Panc1 (cell line): ENCODE results near the gene GLIS2. TPM values are rescaled to one million over a fixed set of nuclear protein-coding genes. Genes with fewer than 3 reads are reported as not detected.

ENCODE experiments used
- ATAC-seq: fragments of 200-7000 bp; cut with Tn5 transposase; 2 replicates; pipeline ENCODE4 v1.9.1; 2020; ENCODE audit warnings: mild to moderate bottlenecking, moderate library complexity
- BruUV-seq: library from RNA; stranded (reverse); fragments of 400-500 nt; replicated peaks from 2 replicates; lab custom pipeline; 2021; lab: Mats Ljungman, UMichigan
- CTCF ChIA-PET: fragments of 300-600 bp; sonication (Branson Sonifier 250); formaldehyde crosslinking; loops from one replicate; lab custom pipeline; 2022; ENCODE audit warnings: antibody characterized with exemption; lab: Charles Lee
- POLR2A ChIA-PET: fragments of 300-600 bp; sonication (Branson Sonifier 250); formaldehyde crosslinking; loops from one replicate; lab custom pipeline; 2022; ENCODE audit warnings: antibody characterized with exemption; lab: Charles Lee
- DNase-seq: peaks from one replicate; pipeline ENCODE4 v3.0.0-alpha.2; 2010; ENCODE audit warnings: low read depth, low spot score
- H3K27ac ChIP-seq: 2 replicates; pipeline ENCODE4 v1.5.1; 2011; ENCODE audit warnings: mild to moderate bottlenecking, low read length, inconsistent platforms
- H3K27me3 ChIP-seq: fragments of 200-500 bp; sonication (Bioruptor generic); 2 replicates; pipeline ENCODE4 v1.6.0; 2014; ENCODE audit warnings: low read length, inconsistent platforms; ENCODE audit not compliant: control insufficient read depth, insufficient read depth
- H3K36me3 ChIP-seq: fragments of 200-500 bp; sonication (Bioruptor generic); 2 replicates; pipeline ENCODE4 v1.5.1; 2014; ENCODE audit warnings: inconsistent platforms, mild to moderate bottlenecking, low read length, moderate library complexity; ENCODE audit not compliant: control insufficient read depth, insufficient read depth
- H3K4me1 ChIP-seq: 2 replicates; pipeline ENCODE4 v1.5.1; 2011; ENCODE audit warnings: inconsistent platforms, mild to moderate bottlenecking, low read length, moderate library complexity; ENCODE audit not compliant: control insufficient read depth, insufficient read depth
- H3K4me3 ChIP-seq, 2 experiments: 2 replicates each; pipeline ENCODE4 v1.5.1; 2011 to 2012; ENCODE audit warnings: low read depth in 2 of 2, low read length in 2 of 2, mild to moderate bottlenecking in 2 of 2, inconsistent platforms in 1 of 2, moderate library complexity in 1 of 2
- H3K9me3 ChIP-seq: fragments of 200-500 bp; sonication (Bioruptor generic); 2 replicates; pipeline ENCODE4 v1.5.1; 2014; ENCODE audit warnings: low read depth, mild to moderate bottlenecking, inconsistent platforms, low read length, moderate library complexity; ENCODE audit not compliant: control insufficient read depth, insufficient read depth
- POLR2AphosphoS5 ChIP-seq: IDR thresholded peaks from 2 replicates; pipeline ENCODE4 v1.6.1; 2012; ENCODE audit warnings: mild to moderate bottlenecking, low read depth, low read length, moderate library complexity
- REST ChIP-seq, 2 experiments: IDR thresholded peaks; 2 replicates each; pipeline ENCODE4 v1.6.1; 2011 to 2012; ENCODE audit warnings: low read depth in 2 of 2, control low read depth in 1 of 2, low read length in 1 of 2, mild to moderate bottlenecking in 1 of 2, moderate library complexity in 1 of 2; ENCODE audit not compliant: insufficient read depth in 1 of 2
- SIN3A ChIP-seq: IDR thresholded peaks from 2 replicates; pipeline ENCODE4 v1.6.1; 2012; ENCODE audit warnings: low read depth, mild to moderate bottlenecking, low read length, moderate library complexity, borderline replicate concordance; ENCODE audit not compliant: insufficient read depth
- TCF7L2 ChIP-seq: IDR thresholded peaks from 2 replicates; pipeline ENCODE4 v1.6.1; 2011; ENCODE audit warnings: mild to moderate bottlenecking, low read depth, low read length, inconsistent platforms
- in situ Hi-C: cut with HindIII; loops from 2 replicates; pipeline ENCODE4 v1.10.0; 2016; ENCODE audit warnings: low sequenced_read_pairs, low pct_unique_long_range_greater_than_20kb
- intact Hi-C: fragments of 100-400 bp; cut with micrococcal nuclease; formaldehyde crosslinking; loops from one replicate; pipeline ENCODE4 v1.10.0; 2022; ENCODE audit not compliant: unreplicated experiment
- total RNA-seq: library from RNA; stranded (reverse); gene quantifications from one replicate; pipeline ENCODE4 v1.2.1, GENCODE V29; 2021; ENCODE audit not compliant: unreplicated experiment
- TF ChIP-seq, protein P1 (sequence below): fragments of 450-650 bp; IDR thresholded peaks from 2 replicates; pipeline ENCODE4 v1.5.1; 2017; ENCODE audit warnings: mild to moderate bottlenecking

GLIS2 gene
- total RNA-seq, 1 experiment from 2014 or later, result 87.3 TPM

GRCh38 chr16:4330277-4330874 lies 14.5 kb downstream of the GLIS2 start:
- peak overlapping the region; percentile 79 for H3K27ac ChIP-seq
- in situ Hi-C loops, result no loop called here
- TF ChIP-seq POLR2AphosphoS5, result no peak; the same call in 1 of the 2 replicates
- TF ChIP-seq, protein P1, sequence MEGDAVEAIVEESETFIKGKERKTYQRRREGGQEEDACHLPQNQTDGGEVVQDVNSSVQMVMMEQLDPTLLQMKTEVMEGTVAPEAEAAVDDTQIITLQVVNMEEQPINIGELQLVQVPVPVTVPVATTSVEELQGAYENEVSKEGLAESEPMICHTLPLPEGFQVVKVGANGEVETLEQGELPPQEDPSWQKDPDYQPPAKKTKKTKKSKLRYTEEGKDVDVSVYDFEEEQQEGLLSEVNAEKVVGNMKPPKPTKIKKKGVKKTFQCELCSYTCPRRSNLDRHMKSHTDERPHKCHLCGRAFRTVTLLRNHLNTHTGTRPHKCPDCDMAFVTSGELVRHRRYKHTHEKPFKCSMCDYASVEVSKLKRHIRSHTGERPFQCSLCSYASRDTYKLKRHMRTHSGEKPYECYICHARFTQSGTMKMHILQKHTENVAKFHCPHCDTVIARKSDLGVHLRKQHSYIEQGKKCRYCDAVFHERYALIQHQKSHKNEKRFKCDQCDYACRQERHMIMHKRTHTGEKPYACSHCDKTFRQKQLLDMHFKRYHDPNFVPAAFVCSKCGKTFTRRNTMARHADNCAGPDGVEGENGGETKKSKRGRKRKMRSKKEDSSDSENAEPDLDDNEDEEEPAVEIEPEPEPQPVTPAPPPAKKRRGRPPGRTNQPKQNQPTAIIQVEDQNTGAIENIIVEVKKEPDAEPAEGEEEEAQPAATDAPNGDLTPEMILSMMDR, result peak; percentile 98

DNA sequence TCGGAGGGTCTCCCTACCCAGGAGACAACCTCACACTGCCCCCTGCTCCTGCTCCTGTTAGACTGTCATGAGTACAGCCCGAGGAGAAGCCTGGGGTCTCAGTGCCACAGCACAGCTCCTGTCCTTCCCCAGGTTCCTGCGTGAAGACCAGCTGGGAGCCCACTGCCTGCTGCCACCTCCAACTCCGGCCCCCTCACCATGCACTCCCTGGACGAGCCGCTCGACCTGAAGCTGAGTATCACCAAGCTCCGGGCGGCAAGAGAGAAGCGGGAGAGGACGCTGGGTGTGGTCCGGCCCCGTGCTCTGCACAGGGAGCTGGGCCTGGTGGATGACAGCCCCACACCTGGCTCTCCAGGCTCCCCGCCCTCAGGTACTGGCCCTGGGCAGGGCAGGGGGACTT lies 16.2 kb downstream of the GLIS2 start:
- peaks cover 36% of the 10 kb centered on the region for H3K4me1 ChIP-seq
- no peak overlapping the region for H3K4me3 ChIP-seq
- in situ Hi-C loops, result no loop called here
- ChIA-PET POLR2A (no interaction called here), CTCF (interaction anchor here (0.6 to 1.0 kb wide), 2 partner anchors 32 to 43 kb away, joined by 3 to 9 read pairs; no protein-coding TSS in a partner anchor)
- no peaks in the 10 kb centered on the region for H3K9me3 ChIP-seq
- intact Hi-C loops, result no loop called here
- ATAC-seq, result no peak
- no peaks in the 10 kb centered on the region for H3K27me3 ChIP-seq
- TF ChIP-seq SIN3A (no peak), TCF7L2 (no peak), REST (IDR thresholded peaks at IDR 0.05; ENCODE audit: insufficient read depth in 1 of 2, low read depth in 2 of 2, low read length in 1 of 2) (no peak), POLR2AphosphoS5 (no peak)
- TF ChIP-seq, protein P1, result no peak
- peaks cover 2% of the 10 kb centered on the region; the same call in 1 of the 2 replicates for H3K36me3 ChIP-seq
- H3K27ac ChIP-seq, result no peak overlapping the region
- no TSS peak for BruUV-seq
- DNase-seq, result no peak

More at GRCh38 chr16:4330277-4330874, 14.5 kb downstream of the GLIS2 start:
- POLR2A ChIA-PET, result no interaction called here
- H3K36me3 ChIP-seq, result peaks cover 2% of the 10 kb centered on the region; the same call in 1 of the 2 replicates
- no peaks in the 10 kb centered on the region for H3K9me3 ChIP-seq
- DNase-seq (no peak), ATAC-seq (peak; percentile 83)
- no peak overlapping the region for H3K4me3 ChIP-seq
- H3K4me1 ChIP-seq, result peaks cover 49% of the 10 kb centered on the region
- TSS peak; percentile 37 for BruUV-seq
- intact Hi-C loops, result loop anchor here (1.0 kb wide), 1 partner anchor 42 kb away; no protein-coding TSS in a partner anchor
- CTCF ChIA-PET, result interaction anchor here (0.8 to 1.3 kb wide), 4 partner anchors 40 to 76 kb away, joined by 3 to 7 read pairs (median 5); no protein-coding TSS in a partner anchor
- H3K27me3 ChIP-seq, result no peaks in the 10 kb centered on the region
